ENCODE measurements around the gene TECPR2.
"Not testable (repeated sequence)": the region's sequence is repeated elsewhere in the genome, so short reads cannot be mapped to it uniquely, and the experiment has no call there.

TECPR2 gene

DNA sequence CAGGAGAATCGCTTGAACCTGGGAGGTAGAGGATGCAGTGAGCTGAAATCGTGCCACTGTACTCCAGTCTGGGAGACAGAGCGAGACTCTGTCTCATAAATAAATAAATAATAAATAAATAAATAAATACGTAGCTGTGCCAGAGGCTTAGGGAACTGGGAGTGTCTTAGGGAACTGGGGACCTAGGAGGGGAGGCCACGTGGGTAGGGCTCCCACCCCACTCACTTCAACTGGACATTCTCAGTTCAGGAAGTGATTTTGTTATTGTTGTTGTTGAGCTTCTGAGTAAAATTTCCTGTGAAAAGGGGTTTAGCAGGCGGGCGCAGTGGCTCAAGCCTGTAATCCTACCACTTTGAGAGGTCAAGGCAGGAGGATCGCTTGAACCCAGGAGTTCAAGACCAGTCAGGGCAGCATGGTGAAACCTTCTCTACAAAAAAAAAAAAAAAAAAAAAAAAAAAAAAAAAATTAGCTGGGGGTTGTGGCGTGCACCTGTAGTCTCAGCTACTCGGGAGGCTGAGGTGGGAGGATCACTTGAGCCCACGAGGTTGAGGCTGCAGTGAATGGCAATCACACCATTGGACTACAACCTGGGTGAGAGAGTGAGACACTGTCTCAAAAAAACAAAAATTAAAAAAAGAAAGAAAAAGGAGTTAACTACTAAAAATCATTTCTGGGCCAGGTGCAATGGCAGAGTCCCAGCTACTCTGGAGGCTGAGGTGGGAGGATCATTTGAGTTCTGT, 165.9 kb downstream of the TECPR2 start:
- no peak for DNase-seq (ENCODE audit: low read depth)

DNA sequence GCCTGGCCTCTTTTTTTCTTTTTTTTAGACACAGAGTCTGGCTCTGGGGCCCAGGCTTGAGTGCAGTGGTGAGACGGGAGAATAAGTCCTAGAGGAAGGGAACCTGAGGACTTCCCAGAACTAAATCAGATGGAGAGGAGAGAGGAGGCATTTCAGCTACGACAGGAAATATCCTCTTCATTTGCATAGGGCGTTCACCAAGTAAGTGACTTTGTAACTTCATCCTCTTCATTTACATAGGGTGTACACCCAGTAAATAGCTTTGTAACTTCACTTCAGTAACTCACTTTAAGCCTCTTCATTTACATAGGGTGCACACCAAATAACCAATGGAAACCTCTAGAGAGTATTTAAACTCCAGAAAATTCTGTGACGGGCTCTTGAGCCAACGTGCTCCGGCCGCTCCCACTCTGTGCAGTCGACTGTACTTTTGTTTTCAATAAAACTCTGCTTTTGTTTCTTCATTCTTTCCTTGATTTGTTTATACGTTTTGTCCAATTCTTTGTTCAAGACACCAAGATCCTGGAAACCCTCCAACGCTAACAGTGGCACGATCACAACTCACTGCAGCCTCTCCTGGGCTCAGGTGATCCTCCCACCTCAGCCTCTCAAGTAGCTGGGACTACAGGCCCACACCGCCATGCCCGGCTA, 168.2 kb downstream of the TECPR2 start:
- DNase-seq (ENCODE audit: low read depth) = no peak

DNA sequence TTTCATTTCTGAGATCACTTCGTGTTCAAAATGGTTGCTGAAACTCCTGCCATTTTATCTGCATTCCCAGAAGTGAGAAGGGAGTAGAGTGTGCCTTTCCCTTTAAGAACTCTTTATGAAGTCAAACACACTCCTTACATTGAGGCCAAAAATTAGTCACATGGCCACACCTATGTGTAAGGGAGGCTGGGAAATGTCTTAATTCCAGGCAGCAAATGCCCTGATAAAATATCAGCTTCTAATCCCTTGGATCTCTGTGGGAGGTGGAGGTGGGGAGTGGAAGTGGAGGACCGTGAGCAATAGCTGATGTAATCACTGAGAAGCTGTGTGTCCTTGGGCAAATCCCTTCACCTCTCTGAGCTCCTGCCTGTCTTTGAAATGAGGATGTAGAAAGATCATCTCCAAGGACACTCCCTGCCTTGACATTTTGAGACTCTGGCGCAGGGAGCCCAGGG, 169.5 kb downstream of the TECPR2 start:
- no peak for DNase-seq (ENCODE audit: low read depth)

DNA sequence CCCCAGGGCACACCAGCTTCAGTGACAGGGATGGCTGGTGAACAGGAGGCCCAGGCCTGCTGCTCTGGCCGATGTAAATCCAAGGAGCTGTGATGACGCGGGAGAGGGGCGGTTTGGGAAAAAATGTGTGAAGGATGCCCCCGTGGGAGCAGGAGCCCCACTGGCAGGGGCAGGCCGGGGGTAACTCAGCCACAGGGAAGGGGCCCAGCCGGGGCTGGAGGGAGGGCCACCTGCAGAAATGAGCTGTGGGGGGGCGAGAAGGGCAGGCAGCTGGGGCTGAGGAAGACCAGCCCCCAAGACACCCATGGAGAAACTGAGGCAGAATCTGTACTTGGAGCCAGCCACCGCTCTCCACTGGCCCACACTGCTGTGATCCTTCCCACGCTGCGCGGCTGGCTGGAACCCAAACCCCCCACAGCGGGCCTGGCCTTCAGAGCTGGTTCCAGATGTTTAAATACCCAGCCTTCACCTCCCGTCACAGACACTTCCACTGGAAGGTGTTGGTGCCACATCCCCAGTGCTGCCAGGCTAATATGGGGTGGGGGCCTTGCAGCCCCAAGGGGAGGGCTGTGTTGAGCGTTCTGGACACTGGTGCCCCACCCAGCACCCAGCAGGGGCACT, 175.3 kb downstream of the TECPR2 start:
- DNase-seq (ENCODE audit: low read depth) = no peak

DNA sequence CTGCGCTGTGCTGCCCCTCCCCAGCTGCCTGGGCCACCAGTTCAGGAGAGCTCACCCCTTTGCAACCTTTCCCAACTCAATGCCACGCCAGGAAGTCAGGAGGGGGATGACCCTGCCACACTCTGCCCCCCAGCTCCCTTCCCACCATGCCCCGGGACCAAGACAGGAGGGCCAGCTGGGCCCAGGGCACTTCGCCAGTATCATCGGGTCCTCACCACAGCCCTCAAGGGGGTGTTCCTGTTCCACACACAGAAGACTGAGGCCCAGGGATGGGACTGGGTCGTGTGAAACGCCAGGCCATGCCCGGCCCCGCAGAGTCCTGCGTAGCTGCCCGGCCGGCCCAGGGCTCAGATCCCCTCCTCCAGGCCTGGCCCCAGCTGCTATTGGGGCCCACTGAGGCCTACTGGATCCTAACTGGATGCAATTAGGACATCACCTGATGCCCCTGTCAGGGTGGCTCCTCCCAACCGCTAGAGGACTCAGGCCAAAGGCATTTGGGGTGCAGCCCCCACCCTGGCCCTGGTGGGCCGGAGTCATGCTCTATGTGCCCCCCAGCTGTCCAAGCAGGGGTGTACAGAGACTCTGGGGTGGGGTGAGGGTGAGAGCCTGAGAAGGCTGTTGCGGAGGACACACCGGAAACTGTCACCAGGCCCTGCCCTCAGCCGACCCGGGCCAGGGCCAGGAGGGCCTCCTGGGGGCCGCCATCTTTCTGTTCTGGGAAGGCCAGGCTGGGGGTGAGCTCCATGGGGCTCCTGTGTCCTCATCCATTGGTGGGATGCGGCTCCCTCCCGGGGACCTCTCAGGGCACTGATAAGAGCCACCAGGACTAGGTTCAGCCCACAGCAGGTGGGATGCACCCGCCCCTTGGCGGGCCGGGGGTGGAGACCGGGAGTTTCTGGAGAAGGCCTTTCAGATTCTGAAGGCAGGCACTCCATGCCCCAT, 176.1 kb downstream of the TECPR2 start:
- DNase-seq (ENCODE audit: low read depth) = no peak

DNA sequence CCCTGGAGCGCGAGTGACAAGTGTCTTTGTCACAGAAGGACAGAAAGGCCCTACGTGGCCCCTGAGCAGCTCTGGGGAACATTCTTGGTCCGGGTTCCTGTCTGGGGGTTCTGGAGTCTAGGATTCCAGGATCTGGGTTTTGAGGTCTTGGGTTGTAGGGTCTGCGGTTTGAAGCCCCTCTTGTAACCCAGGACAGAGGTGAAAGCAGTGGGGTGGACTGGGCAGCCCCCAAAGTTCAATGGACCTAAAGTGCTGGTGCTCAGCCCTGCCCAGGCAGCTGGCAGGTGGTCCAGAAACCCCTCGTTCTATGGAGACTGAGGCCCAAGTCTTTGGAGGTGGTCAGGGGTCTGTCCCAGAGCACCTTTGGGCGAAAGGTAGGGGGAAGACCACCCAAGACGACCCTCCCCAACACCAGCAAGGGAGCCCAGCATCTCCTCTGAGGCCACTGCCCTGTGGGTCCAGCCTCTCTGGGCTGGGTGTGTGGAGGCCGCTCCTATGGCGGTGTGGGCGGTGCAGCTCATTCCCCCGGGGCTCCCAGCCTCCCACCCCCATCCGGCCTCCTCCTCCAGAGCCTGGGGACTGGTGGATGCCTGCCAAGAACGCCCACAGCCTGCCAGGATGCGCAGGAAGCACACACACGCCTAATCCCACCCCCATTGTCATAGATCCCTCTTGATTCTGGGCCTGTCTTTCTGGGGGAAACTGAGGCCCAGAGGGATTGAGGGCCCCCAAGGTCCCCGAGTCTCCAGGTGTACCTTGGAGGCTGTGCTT, 177.0 kb downstream of the TECPR2 start:
- no peak for DNase-seq (ENCODE audit: low read depth)

DNA sequence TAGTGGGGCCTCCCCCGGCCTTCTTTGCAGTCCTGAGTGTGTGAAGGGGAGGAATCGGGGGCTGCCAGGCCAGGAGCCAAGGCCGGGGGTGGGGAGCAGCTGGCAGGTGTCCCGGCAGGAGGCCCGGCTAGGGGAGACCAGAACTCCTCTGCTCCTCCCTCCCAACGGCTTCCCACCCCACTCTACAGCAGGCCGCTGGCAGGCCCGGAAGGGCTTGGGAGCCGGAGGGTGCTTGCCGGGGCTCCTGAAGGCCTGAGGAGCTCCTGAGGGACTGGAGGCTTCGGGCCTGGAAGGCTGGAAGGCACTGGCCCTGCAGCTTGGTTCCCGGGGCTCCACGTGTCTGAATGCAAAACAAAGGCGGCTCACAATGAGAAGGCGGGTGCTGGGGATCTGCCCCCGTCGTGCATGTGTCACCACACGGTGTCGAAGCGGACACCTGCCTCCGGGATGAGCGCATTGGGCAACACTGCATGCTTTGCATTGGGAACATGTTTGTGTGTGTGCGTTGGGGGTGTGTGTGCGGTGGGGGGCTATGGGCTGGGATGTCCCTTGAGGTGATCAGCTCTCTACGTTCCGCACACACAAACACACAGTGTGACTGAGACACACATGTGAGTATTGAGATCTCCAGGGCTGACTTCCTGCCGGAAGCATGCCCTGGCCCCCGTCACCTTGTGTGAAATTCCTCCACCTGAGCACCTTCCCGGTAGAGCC, 177.7 kb downstream of the TECPR2 start:
- no peak for DNase-seq (ENCODE audit: low read depth)

DNA sequence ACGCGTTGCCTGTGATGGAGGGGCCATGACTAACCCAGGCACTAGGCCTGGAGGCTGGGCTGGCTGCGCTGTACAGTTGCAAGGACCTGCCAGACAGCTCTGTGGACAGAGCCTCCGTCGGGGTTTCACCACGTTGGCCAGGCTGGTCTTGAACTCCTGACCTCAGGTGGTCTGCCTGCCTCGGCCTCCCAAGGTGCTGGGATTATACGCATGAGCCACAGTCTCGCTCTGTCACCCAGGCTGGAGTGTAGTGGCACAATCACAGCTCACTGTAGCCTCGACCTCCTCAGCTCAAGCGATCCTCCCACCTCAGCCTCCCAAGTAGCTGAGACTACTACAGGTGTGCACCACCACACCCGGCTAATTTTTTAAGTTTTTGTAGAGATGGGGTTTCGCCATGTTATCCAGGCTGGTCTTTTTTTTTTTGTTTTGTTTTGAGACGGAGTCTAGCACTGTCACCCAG, 178.3 kb downstream of the TECPR2 start:
- DNase-seq (ENCODE audit: low read depth) = not testable (repeated sequence)

DNA sequence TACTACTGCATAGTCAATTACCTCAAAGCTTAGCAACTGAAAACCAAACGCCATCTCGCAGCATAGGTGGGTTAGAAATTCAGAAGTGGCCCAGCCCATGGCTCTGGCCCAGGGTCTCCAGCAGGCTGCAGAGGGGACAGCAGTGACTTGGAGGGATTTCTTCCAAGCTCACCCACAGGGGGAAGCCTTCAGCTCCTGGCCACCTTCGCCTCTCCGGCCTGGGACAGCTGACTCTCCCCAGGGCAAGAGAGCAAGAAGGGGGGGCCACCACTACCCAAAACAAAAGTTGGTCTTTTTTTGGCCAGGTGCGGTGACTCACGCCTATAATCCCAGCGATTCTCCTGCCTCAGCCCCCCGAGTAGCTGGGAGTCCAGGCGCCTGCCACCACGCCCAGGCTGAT, 179.0 kb downstream of the TECPR2 start:
- DNase-seq (ENCODE audit: low read depth) = no peak

DNA sequence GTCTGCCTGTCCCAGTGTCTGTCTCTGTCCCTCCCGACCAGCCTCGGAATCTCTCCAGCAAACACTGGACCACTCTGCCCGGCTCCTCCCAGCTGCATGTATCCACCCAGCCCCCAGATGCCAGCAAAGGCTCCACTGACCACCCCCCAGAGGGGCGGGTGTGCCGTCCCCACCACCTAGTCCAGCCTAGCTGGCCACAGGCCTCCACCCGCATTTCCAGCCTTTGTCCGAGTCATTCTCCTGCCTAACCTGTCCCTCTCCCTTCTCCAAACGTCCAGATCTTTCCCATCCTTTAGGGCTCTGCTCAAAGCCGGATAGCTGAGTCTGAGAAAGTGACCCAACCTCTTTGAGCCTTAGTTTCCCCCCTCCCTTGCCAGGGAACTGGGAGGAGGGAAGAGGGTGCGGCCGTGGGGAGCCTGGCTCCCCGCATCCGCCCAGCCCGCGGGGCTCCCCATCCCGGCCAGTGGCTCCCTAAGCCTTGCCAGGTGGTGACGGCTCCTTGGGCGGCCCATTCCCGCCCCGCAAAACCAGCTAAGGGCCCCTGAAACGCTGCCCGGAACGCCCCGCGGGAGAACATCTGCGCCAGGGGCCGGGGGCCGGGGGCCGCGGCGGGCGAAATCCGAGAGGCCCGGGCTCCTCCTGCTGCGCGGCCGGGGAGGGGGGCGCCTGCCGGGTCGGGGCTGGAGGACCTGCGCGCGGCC, 181.5 kb downstream of the TECPR2 start:
- no peak for DNase-seq (ENCODE audit: low read depth)

DNA sequence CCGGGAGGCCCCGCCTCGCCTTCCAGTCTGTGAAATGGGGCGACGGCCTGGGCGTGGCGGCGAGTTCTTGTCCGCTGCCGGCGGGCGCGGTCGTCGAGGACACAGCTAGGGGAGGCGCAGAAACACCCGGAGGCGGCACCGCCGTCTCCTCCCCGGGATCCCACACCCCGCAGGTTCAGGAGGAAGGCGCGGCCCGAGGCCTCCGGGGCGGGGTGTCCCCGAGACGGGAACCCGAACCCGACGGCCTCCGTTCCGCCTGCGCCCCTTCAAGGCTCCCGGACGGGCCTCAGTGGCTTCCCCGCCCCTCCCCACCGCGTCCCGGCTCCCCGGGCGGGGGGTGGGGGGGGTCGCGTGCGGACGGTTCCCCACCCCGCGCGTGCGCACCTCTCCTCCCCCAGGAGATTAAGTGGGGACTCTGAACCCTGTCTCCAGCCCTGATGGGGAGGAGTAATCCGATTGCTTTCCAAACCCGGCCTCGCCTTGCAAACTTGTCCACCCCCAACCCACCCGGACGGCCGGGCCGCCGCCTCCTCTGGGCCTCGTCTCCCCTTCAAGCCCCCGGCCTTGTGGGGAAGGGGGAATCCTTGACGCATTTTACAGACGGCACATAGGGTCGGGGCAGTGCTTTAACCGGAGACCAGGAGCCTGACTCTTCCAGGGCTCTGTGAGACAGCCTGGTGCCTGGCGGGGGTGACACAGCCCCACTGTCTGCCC, 182.2 kb downstream of the TECPR2 start:
- DNase-seq (ENCODE audit: low read depth) = no peak

DNA sequence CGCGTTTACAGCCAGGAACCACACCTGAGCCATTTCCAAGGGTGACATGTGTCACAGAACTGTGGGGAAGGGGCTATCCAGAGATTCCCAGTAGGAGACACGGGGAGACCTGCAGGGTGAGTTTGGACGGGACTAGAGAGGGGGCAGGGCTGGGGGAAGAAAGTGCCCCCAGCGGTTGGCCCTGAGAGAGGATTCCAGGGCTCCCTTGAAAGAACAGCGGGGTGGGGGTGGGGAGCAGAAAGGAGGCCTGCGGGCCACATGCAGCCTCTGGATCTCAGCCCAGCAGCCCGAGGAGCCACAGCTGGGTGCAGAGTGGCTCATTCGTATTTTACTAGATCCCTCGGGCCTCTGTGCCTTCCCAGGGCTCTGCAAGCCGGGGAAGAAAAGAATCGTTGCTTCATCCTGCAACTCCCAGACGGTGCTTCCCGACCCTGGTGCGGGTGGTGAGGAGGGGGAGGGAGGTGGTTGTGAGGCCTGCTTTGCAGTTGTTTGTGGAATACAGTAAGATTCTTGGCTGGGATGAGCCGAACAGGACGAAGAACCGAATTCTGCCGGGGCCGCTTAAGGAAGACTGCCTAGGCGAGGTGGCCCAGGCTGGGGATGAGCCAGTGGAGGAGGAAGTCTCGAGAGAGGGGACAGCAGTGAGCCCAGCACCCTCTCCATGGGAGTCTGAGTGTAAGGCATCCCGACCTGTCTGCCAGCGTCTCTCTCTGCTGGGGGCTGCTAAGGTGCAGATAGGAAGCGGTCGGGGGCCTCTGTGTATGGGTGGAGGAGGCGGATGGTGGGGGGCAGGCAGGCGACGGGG, 182.9 kb downstream of the TECPR2 start:
- DNase-seq (ENCODE audit: low read depth) = no peak

DNA sequence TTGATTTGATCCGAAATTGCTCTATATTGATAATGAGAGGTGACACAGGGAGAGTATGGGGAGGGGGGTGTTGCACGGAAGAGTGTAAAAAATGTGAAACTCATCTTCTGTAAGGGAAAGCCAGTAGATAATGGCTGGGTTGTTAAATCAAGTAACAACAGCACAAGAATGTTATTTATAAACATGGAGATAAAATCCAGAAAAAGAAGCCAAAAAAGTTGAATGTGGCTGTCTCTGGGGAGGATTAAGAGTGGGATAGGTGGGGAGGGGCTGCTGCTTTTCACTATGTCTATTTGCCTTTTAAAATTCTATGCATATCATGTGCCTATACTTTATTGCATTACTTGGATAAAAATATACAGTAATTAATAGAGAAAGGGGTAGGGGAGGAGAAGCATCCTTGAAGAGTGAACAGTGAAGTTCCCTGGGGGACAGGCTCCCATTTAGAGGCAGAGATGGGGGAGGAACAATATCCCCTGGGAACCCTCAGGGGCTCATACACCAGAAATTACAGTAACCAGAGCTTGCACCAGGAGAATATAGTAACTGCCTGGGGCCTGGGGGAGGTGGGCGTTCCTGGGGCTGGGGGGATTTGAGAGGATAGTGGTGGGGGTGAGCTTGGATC, 186.0 kb downstream of the TECPR2 start:
- no peak for DNase-seq (ENCODE audit: low read depth)

DNA sequence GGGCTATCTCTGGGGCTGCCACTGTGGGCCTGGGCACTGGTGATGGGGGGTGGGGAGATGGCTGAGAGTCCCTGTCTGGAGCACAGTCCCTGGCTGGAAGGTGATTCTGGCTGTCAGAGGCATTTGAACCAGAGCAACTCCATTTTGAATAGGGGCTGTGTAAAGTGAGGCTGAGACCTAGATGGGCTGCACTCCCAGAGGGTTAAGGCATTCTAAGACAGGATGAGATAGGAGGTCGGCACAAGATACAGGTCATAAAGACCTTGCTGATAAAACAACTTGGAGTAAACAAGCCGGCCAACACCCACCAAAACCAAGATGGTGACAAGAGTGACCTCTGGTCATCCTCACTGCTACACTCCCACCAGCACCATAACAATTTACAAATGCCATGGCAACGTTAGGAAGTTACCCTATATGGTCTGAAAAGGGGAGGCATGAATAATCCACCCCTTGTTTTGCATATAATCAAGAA, 188.2 kb downstream of the TECPR2 start:
- DNase-seq (ENCODE audit: low read depth) = not testable (repeated sequence)

Measured in activated gamma-delta T cell treated with anti-CD3 and anti-CD28 coated beads, Interleukin-2, amount 50 U/mL, for 16 hours (primary cell).